Measurements from ENCODE around the gene ANK3. TPM values are rescaled to one million over a fixed set of nuclear protein-coding genes. Genes with fewer than 3 reads are reported as not detected.

Gene ANK3
- total RNA-seq (2021): 31.4 and 32.0 TPM in 2 replicates
- Bru-seq, nascent RNA: percentile 60 among the genes with signal in this experiment
- percentile 64 among the genes with signal in this experiment for BruChase-seq, experiment 1, labeled RNA remaining after a 2-hour chase
- percentile 52 among the genes with signal in this experiment for BruChase-seq, experiment 2, labeled RNA remaining after a 6-hour chase
- long read RNA-seq, partial matches to known transcripts: 1 of 13 reads
- long read RNA-seq, other reads (novel, unspliced or antisense): 8 of 13 reads

- no peaks in the 10 kb centered on the region for H3K27me3 ChIP-seq (ENCODE audit: insufficient read depth, low read depth)
- H3K9me2 ChIP-seq (ENCODE audit: insufficient read depth): no peaks in the 10 kb centered on the region
- H3K79me2 ChIP-seq (ENCODE audit: low read depth): no peaks in the 10 kb centered on the region
- intact Hi-C loops (cut with micrococcal nuclease; ENCODE audit: unreplicated experiment): no loop called here
- peaks cover 13% of the 10 kb centered on the region; the same call in 1 of the 2 replicates for H3F3A ChIP-seq (ENCODE audit: insufficient read depth, low read depth)
- DNase-seq: no peak
- H3K36me3 ChIP-seq (ENCODE audit: low read depth): no peaks in the 10 kb centered on the region
- ChIA-PET CTCF (no interaction called here), POLR2A (ENCODE audit: unreplicated experiment) (no interaction called here)
- no TSS peak for BruUV-seq (replicated peaks)
- no peak within 1 kb of the TSS for H2AFZ ChIP-seq
- TF ChIP-seq CTCF (conservative IDR thresholded peaks at IDR 0.05): no peak
- H3K4me2 ChIP-seq: no peak within 1 kb of the TSS
- no peaks in the 10 kb centered on the region for H3K9me3 ChIP-seq (ENCODE audit: insufficient read depth, low read depth)
- H4K20me1 ChIP-seq (ENCODE audit: insufficient read depth): no peaks in the 10 kb centered on the region
- H3K4me3 ChIP-seq: no peak within 1 kb of the TSS
- peaks cover 16% of the 10 kb centered on the region for H3K4me1 ChIP-seq (replicated peaks; ENCODE audit: insufficient read depth)
- no peak within 1 kb of the TSS for H3K27ac ChIP-seq
These were observed at the start of gene ANK3 for GRCh38 chr10:60389413-60390025. Gene ANK3, minus strand, starts transcription at chr10:60389875. Its CDS starts 337 bp downstream, at chr10:60389538.

GRCh38 chr10:60434418-60435046 lies 44.9 kb upstream of the ANK3 start:
- no peak overlapping the region for H3K4me3 ChIP-seq
- H3K27me3 ChIP-seq (ENCODE audit: insufficient read depth, low read depth): no peaks in the 10 kb centered on the region
- ChIA-PET CTCF (interaction anchor here (1.1 kb wide), 1 partner anchor 196 kb away, joined by 5 read pairs; no protein-coding TSS in a partner anchor), POLR2A (ENCODE audit: unreplicated experiment) (interaction anchor here (0.9 kb wide), 1 partner anchor 140 kb away, joined by 5 read pairs; no protein-coding TSS in a partner anchor)
- H3K4me2 ChIP-seq: no peak overlapping the region
- H3F3A ChIP-seq (ENCODE audit: insufficient read depth, low read depth): no peaks in the 10 kb centered on the region
- H2AFZ ChIP-seq: no peak overlapping the region
- no peaks in the 10 kb centered on the region for H3K4me1 ChIP-seq (replicated peaks; ENCODE audit: insufficient read depth)
- DNase-seq: peak; percentile 33 to 55
- H3K79me2 ChIP-seq (ENCODE audit: low read depth): no peaks in the 10 kb centered on the region
- no TSS peak for BruUV-seq (replicated peaks)
- intact Hi-C loops (cut with micrococcal nuclease; ENCODE audit: unreplicated experiment): loop anchor here (1.0 to 5.0 kb wide), 9 partner anchors 152 to 1652 kb away; no protein-coding TSS in a partner anchor
- H3K9me3 ChIP-seq (ENCODE audit: insufficient read depth, low read depth): no peaks in the 10 kb centered on the region
- no peaks in the 10 kb centered on the region for H3K36me3 ChIP-seq (ENCODE audit: low read depth)
- H4K20me1 ChIP-seq (ENCODE audit: insufficient read depth): no peaks in the 10 kb centered on the region
- H3K9me2 ChIP-seq (ENCODE audit: insufficient read depth): no peaks in the 10 kb centered on the region
- H3K27ac ChIP-seq: no peak overlapping the region
- no peak for TF ChIP-seq EZH2 (IDR thresholded peaks at IDR 0.05; ENCODE audit: low read depth)
- peak; percentile 93 for TF ChIP-seq CTCF (conservative IDR thresholded peaks at IDR 0.05)

- Histone ChIP-seq H3K27me3 (ENCODE audit: insufficient read depth, low read depth) (no peaks in the 10 kb centered on the region), H3F3A (ENCODE audit: insufficient read depth, low read depth) (no peaks in the 10 kb centered on the region), H2AFZ (no peak overlapping the region), H3K27ac (no peak overlapping the region), H3K4me3 (no peak overlapping the region), H4K20me1 (ENCODE audit: insufficient read depth) (no peaks in the 10 kb centered on the region), H3K4me2 (no peak overlapping the region), H3K79me2 (ENCODE audit: low read depth) (no peaks in the 10 kb centered on the region), H3K9me3 (ENCODE audit: insufficient read depth, low read depth) (no peaks in the 10 kb centered on the region), H3K9me2 (ENCODE audit: insufficient read depth) (no peaks in the 10 kb centered on the region), H3K4me1 (replicated peaks; ENCODE audit: insufficient read depth) (no peaks in the 10 kb centered on the region), H3K36me3 (ENCODE audit: low read depth) (no peaks in the 10 kb centered on the region)
- ChIA-PET CTCF (interaction anchor here (1.0 to 1.1 kb wide), 2 partner anchors 99 to 195 kb away, joined by 4 to 5 read pairs; no protein-coding TSS in a partner anchor), POLR2A (ENCODE audit: unreplicated experiment) (no interaction called here)
- no peak for DNase-seq
- no peak for TF ChIP-seq EZH2 (IDR thresholded peaks at IDR 0.05; ENCODE audit: low read depth)
- intact Hi-C loops (cut with micrococcal nuclease; ENCODE audit: unreplicated experiment): loop anchor here (1.0 to 5.0 kb wide), 8 partner anchors 151 to 1651 kb away; no protein-coding TSS in a partner anchor
- no TSS peak for BruUV-seq (replicated peaks)
These were observed 44.0 kb upstream of the ANK3 start for GRCh38 chr10:60433684-60434083.
